ENCODE results near the gene ARPC4. TPM values are rescaled to one million over a fixed set of nuclear protein-coding genes. Genes with fewer than 3 reads are reported as not detected.
"Not testable (repeated sequence)": the region's sequence is repeated elsewhere in the genome, so short reads cannot be mapped to it uniquely, and the experiment has no call there.

Gene ARPC4
- total RNA-seq, 1 donor from 2014 or later = 212 TPM

DNA sequence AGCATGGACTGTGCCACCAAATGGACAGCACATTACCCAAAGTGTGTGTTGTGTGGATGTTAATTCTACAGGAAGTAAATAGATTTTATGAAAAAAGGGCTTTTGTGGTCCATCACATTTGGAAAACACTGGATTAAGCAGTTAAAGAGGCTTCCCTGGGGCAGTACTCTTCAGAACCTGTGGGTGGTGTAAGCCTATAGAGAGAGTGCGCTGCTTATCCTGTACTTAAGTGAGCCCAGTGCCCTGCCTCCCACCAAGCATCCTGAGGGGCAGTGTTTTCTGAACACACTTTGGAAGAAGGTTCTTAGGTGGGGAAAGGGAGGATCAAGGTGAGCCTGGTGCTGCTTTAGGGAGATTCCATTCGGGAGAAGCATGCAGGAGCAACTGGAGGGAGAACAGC lies 28.1 kb downstream of the ARPC4 start:
- DNase-seq (ENCODE audit: low read depth) = peak; percentile 13

DNA sequence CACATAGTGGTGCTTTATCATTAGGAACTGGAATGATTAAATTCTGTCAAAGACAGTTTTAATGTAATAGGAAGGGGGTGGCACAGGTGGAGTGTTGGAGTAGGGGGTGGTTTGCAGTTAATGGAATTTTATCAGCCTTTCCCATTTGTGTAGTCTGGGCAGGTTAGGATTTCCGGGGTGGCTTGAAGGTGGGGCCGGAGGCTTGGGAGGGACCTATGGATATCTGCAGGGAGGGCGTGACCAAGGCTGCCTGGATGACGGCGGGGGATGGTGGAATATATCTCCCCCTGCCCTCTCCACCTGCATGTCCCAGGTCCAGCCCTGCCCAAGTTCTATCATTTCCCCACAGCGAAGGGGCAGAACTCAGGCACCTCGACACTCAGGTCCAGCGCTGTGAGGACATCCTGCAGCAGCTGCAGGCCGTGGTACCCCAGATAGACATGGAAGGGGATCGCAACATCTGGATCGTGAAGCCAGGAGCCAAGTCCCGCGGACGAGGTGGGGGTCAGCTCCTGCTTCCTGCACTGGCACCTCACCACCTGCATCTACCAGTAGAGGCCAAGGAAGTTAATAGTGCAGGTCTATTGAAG lies 32.7 kb downstream of the ARPC4 start:
- no peak for DNase-seq (ENCODE audit: low read depth)

DNA sequence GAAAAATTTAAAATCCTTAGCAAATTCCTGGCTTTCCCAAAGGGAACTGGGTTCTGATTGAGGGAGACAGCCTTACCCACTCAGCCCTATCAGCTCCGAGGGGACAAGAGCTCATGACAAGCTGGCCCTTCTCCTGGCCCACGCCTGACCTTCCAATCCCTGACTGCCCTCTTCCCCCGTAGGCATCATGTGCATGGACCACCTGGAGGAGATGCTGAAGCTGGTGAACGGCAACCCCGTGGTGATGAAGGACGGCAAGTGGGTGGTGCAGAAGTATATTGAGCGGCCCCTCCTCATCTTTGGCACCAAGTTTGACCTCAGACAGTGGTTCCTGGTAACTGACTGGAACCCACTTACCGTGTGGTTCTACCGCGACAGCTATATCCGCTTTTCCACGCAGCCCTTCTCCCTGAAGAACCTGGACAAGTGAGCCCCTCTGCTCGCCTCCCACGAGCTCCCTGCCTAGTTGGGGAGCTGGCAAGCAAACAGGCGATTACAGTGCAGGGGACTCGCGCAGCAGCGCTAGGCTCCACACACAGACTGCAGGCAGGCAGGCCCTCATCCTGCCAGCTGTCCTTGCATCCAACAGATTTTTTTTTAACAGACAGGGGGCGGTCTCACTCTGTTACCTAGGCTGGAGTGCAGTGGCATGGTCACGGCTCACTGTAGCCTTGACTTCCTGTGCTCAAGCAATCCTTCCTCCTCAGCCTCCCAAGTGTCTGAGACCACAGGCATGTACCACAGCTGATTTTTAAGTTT lies 34.1 kb downstream of the ARPC4 start:
- no peak for DNase-seq (ENCODE audit: low read depth)

DNA sequence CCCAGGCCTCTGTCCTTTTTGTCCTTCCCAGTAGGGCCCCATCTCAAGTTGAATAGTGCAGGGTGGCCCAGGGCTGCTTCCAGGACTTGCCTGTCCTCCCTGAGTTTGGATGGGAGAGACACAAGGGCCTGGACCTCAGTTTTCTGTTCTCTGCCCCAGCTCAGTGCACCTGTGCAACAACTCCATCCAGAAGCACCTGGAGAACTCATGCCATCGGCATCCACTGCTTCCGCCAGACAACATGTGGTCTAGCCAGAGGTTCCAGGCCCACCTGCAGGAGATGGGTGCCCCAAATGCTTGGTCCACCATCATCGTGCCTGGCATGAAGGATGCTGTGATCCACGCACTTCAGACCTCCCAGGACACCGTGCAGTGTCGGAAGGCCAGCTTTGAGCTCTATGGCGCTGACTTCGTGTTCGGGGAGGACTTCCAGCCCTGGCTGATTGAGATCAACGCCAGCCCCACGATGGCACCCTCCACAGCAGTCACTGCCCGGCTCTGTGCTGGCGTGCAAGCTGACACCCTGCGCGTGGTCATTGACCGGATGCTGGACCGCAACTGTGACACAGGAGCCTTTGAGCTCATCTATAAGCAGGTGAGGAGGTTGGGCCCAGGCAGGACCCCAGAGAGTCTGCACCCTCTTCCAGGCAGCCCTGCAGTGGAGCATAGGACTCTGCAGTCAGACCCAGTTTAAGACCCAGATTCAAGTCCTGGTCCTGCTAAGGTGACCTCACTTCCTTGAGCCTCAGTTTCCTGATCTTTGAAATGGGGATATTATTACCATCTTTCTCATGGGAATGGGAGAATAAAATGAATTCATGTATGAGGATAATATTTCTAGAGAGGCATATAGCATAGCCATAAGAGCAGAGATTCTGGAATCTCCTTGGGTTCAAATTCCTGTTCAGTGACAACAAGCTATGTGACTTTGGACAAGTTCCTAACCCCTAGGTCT lies 36.2 kb downstream of the ARPC4 start:
- DNase-seq (ENCODE audit: low read depth) = no peak

GRCh38 chr3:9831253-9831652 lies 38.4 kb downstream of the ARPC4 start:
- DNase-seq (ENCODE audit: low read depth) = no peak

DNA sequence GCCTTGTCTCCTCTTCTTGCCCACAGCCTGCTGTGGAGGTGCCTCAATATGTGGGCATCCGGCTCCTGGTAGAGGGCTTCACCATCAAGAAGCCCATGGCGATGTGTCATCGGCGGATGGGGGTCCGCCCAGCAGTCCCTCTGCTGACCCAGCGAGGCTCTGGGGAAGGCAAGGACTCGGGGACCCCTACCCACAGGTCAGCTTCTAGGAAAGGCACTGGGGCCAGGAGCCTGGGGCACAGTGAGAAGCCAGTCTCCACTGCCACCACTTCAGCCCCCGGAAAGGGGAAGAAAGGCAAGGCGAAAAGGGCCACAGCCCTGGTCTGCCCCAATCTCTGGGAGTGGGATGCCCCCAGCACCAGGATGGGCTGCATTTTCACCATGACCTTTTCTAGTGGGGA lies 40.2 kb downstream of the ARPC4 start:
- no peak for DNase-seq (ENCODE audit: low read depth)

DNA sequence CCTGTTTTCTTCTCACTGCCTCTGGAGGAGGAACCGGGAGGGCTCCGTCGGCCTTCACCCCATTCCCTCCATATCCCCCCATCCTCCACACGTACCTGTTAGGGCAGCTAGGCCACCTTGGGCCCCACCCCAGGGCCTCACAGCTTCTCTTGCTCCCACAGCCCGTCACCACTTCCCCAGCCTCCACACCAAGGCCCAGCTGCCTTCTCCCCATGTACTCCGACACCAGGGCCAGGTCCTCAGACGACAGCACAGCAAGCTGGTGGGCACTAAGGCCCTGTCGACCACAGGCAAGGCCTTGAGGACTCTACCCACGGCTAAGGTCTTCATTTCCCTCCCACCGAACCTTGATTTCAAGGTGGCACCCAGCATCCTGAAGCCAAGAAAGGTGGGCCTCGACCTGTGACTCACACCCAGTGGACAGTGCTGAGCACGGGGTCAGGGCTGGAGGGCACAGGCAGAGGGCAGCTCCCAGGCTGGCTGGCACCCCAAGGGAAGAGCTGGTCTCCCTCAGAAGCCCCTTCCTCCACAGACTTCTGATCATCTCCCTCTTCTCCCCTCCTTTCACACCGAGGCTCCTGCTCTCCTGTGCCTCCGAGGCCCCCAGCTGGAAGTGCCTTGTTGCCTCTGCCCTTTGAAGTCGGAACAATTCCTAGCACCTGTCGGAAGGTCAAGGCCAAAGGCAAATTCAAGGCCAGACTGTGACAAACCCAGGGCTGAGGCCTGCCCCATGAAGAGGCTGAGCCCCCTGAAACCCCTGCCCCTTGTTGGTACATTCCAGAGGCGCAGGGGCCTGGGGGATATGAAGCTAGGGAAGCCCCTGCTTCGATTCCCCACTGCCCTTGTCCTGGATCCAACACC lies 41.9 kb downstream of the ARPC4 start:
- DNase-seq (ENCODE audit: low read depth) = no peak

DNA sequence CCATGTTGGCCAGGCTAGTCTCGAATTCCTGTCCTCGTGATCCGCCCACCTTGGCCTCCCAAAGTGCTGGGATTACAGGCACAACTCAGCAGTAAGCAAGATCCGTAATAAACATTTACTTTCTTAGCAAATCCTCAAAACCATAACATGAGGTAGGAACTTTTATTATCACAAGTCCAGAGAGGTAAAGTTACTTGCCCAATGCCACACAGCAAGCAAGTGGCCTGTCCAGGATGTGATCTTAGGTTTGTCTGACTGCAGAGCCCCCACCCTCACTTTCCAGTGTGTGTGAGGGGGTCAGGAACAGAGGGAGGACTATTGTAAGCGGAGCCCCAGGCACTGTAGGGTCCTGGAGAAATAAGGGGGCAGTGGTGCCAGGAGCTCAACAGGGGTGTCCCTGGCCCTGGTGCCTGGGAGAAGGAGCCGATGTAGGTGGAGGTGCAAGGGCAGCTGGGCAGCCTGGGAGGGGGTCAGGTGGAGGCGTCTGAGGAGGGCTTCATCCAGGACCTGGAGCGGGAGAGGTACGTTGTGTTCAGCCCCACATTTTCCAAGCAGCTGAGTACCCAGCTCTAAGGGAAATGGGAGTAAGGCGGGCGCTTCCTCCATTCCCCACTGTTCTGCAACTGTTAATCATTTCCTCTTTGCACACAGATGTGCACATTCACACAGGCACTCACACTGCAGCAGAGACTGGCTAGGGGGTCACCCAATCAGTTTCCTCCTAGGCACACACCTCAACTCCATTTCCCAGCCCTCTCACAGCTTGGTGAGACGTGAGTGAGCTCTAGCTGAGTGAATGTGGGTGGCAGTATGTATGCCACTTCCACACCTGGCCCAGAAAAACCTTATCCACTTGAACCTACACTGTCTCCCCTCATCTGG lies 45.1 kb downstream of the ARPC4 start:
- no peak for DNase-seq (ENCODE audit: low read depth)

- DNase-seq (ENCODE audit: low read depth) = no peak
Observed at GRCh38 chr3:9838856-9839255, 46.0 kb downstream of the ARPC4 start.

- no peak for DNase-seq (ENCODE audit: low read depth)
Observed at GRCh38 chr3:9841015-9841414, 48.1 kb downstream of the ARPC4 start.

GRCh38 chr3:9843715-9844438 lies 51.0 kb downstream of the ARPC4 start, which contains the start of gene RPUSD3:
Gene RPUSD3, minus strand, starts transcription at chr3:9844008. Its CDS starts 18 bp downstream, at chr3:9843990.
- DNase-seq (ENCODE audit: low read depth) = peak; percentile 80

GRCh38 chr3:9846231-9846630 lies 53.3 kb downstream of the ARPC4 start:
- no peak for DNase-seq (ENCODE audit: low read depth)

DNA sequence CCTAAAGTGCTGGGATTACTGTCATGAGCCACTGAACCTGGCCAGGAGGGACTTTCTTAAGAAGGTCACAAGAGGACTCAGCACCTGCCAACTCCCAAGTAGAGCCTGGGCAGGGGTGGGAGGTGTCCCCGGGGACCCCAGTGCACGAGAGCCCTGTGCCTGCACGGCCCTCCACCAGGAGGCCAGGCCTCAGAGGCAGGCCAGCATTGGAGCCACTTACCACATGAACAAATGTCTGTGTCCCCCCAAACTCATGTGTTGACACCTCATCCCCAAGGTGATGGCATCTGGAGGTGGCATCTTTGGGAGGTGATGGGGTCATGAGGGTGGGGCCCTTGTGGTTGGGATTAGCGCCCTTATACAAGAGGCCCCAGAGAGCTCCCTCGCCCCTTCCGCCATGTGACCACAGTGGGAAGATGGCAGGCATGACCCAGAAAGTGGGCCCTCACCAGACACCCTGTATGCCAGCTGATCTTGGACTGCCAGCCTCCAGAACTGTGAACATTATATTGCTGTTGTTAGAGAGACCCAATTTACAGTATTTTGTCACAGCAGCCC lies 54.1 kb downstream of the ARPC4 start:
- no peak for DNase-seq (ENCODE audit: low read depth)

GRCh38 chr3:9847870-9848269 lies 55.0 kb downstream of the ARPC4 start:
- not testable (repeated sequence) for DNase-seq (ENCODE audit: low read depth)

GRCh38 chr3:9848860-9849259 lies 56.0 kb downstream of the ARPC4 start:
- DNase-seq (ENCODE audit: low read depth) = peak; percentile 32

DNA sequence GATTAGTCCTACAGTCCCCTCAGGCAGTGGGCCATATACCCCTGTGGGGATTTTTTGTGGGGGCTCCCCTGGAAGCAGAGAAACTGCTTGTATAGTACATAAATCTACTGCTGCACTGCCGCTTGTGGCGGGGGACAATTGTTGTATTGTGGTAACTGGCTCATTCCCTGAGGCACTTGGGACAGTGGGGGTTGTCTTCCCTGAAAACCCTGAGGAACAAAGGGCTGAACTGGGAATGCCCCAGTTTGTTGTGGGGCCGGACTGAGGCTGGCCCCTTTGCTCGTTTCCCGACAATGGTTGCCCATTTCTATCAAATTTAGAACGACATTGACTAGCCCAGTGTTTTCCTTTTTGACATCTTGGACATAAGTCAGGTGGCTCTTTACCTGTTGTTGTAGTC lies 58.5 kb downstream of the ARPC4 start:
- DNase-seq (ENCODE audit: low read depth) = not testable (repeated sequence)

GRCh38 chr3:9851926-9852325 lies 59.0 kb downstream of the ARPC4 start:
- DNase-seq (ENCODE audit: low read depth) = peak; percentile 47

DNA sequence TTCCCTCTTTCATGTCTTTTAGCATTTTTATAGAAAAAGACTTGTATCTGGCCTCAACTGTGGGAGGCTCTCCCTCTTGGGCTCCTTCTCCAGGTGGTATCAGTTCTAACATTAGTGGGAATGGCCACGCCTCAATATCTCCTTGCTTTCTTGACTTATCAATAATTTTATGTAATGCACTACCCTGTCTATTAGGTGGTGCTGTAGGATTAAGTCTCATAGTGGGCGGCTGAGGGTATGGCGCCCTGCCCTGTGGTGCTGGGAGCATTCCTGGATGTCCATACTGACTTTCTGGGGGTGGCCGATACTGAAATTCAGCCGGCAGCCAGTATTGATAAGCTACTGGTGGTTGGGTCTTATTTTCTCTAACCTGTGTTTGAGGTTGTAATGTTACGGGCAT lies 59.6 kb downstream of the ARPC4 start:
- DNase-seq (ENCODE audit: low read depth) = no peak

DNA sequence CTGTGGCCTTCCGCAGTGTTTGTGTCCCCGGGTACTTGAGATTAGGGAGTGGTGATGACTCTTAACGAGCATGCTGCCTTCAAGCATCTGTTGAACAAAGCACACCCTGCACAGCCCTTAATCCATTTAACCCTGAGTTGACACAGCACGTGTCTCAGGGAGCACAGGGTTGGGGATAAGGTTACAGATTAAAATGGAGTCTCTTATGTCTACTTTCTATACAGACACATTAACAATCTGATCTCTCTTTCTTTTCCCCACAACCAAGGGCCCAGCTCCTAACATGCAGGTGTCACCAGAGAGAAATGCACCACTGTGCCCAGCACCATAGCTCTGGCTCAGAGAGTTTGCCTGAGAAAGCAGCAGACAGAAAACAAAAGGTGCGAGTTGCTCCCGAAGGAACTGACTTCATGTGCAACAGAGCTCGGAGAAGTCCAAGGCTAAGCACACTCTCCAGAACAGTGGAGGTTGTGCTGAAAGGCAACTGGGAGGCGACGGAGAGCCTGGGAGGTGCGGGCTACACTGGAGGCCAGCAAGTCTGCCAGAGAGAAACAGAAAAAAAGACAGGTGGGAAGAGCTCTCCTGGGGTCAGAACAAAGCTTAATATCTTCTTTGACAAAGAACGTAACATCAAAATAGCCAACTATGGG lies 61.5 kb downstream of the ARPC4 start:
- not testable (repeated sequence) for DNase-seq (ENCODE audit: low read depth)
